ENCODE results near the gene GALNT1. TPM values are rescaled to one million over a fixed set of nuclear protein-coding genes. Genes with fewer than 3 reads are reported as not detected.

Gene GALNT1
- total RNA-seq, 1 donor: 82.9 TPM

DNA sequence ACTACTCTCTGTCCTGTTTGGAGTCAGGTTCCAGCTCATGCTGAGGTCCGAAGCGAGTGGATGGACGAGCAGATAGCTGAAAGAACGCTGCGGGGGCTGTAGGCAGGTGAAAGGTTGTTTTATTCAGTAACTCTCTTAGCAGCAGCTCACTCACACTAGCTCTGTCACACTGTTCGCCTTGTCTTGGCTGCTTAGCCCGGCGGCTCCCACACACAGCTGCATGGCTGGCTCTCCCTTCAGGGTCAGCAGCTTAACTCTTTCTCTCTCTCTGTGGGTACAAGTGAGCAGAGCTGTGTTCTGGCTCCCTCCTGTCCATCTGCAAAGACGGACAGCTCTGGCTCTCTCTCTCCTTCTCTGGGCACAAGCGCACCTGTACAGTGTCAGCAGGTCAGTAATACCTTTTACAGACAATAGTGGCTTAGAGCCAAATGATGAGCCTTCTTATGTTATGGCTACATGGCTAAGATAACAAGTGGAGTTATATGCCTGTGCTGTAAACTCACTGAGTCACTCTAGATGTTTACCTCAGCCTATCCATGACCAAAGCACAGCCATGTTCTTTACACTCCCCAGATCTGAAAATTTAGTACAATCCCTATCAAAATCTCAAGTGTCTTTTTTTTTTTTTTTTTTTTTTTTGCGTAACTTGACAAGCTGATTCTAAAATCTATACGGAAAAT is 149.3 kb downstream of the GALNT1 start:
- TF ChIP-seq, protein P1, sequence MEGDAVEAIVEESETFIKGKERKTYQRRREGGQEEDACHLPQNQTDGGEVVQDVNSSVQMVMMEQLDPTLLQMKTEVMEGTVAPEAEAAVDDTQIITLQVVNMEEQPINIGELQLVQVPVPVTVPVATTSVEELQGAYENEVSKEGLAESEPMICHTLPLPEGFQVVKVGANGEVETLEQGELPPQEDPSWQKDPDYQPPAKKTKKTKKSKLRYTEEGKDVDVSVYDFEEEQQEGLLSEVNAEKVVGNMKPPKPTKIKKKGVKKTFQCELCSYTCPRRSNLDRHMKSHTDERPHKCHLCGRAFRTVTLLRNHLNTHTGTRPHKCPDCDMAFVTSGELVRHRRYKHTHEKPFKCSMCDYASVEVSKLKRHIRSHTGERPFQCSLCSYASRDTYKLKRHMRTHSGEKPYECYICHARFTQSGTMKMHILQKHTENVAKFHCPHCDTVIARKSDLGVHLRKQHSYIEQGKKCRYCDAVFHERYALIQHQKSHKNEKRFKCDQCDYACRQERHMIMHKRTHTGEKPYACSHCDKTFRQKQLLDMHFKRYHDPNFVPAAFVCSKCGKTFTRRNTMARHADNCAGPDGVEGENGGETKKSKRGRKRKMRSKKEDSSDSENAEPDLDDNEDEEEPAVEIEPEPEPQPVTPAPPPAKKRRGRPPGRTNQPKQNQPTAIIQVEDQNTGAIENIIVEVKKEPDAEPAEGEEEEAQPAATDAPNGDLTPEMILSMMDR (IDR thresholded peaks at IDR 0.05; ENCODE audit: insufficient read depth, low read depth, low read length): no peak
- DNase-seq (ENCODE audit: low read depth): peak; percentile 60
- peak overlapping the region; percentile 36 for H3K4me3 ChIP-seq (ENCODE audit: low read depth, low read length)

DNA sequence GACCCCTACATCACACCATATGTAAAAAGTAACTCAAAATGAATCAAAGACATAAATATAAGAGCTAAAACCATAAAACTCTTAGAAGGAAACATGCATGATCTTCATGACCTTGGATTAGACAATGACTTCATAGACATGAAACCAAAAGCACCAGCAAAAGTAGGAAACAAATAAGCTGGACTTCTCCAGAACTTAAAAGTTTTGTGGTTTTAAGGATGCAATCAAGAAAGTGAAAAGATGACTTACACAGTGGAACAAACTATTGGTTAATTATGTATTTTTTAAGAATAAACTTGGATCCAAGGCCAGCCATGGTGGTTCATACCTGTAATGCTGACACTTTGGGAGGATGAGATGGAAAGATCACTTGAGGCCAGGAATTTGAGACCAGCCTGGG is 150.2 kb downstream of the GALNT1 start:
- DNase-seq (ENCODE audit: low read depth): no peak
- TF ChIP-seq, protein P1 (IDR thresholded peaks at IDR 0.05; ENCODE audit: insufficient read depth, low read depth, low read length): no peak
- no peak overlapping the region for H3K4me3 ChIP-seq (ENCODE audit: low read depth, low read length)

DNA sequence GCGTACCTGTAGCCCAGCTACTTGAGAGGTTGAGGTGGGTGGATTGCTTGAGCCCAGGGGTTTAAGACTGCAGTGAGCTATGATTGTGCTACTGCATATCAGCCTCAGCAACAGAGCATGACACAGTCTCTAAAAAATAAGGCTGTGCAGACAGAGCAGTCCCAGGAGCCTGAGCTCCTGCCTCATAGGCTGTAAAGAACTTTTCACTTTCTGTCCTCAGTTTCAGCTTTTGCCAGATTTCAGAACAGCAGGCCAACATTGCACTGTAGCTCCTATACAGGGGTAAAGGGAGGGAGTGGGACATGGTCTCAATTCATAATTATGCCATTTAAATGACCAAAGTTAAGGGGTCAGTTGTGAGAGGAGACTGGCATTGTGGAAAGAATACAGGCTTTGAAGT is 150.6 kb downstream of the GALNT1 start:
- TF ChIP-seq, protein P1 (IDR thresholded peaks at IDR 0.05; ENCODE audit: insufficient read depth, low read depth, low read length): no peak
- H3K4me3 ChIP-seq (ENCODE audit: low read depth, low read length): no peak overlapping the region

DNA sequence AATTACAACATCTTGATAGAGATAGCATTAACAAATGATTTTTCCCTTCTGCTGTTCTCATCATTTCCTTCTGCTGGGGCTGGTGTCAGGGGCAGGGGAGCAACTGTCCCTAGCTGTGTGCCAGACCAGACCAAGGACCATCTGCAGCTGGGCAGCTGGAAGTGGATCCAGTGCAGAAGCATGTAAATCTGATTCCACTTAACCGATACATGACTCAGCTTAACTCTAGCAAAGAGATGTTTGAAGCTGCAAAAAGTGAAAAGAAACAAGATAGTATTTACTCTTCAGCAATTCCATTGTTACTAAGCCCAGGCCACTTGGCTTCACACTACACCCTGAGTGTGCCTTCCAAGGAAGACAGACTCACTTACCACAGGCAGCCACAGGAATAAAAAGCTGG is 151.1 kb downstream of the GALNT1 start:
- peak; percentile 34 for DNase-seq (ENCODE audit: low read depth)
- TF ChIP-seq, protein P1 (IDR thresholded peaks at IDR 0.05; ENCODE audit: insufficient read depth, low read depth, low read length): no peak
- H3K4me3 ChIP-seq (ENCODE audit: low read depth, low read length): no peak overlapping the region

More for the DNA sequence above, 150.6 kb downstream of the GALNT1 start:
- DNase-seq (ENCODE audit: low read depth): no peak

DNA sequence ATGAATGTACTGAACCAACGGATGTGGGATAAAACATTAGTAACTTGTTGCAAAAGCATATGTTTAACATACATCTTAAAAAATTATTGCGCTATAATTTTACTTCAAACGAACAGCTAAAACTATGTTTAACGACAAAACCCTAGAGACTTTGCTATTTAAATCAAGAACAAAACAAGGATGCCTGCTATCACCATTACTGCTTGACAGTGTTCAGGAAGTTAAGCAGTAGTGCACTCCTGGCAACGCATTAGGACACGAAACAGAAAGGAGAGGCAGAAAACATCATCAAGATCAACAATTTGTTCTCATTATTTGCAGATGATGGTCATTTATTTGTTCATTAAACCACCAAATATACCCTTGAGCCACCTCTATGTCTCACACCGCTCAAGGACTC is 151.9 kb downstream of the GALNT1 start:
- no peak for DNase-seq (ENCODE audit: low read depth)
- TF ChIP-seq, protein P1 (IDR thresholded peaks at IDR 0.05; ENCODE audit: insufficient read depth, low read depth, low read length): no peak
- no peak overlapping the region for H3K4me3 ChIP-seq (ENCODE audit: low read depth, low read length)

DNA sequence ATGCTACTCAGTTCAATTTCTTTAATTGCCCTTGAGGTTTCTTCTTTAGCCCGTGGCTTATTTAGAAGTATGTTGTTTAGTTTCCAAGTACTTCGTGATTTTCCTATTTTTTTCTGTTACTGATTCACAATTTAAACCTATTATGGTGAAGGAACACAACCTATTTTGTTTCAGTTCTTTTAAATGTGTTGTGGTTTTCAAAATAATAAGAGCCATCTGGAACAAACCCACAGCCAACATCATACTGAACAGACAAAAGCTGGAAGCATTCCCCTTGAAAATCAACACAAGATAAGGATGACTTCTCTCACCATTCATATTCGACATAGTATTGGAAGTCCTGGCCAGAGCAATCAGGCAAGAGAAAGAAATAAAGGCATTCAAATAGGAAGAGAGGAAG is 155.2 kb downstream of the GALNT1 start:
- DNase-seq (ENCODE audit: low read depth): peak; percentile 11
- TF ChIP-seq, protein P1 (IDR thresholded peaks at IDR 0.05; ENCODE audit: insufficient read depth, low read depth, low read length): no peak
- no peak overlapping the region for H3K4me3 ChIP-seq (ENCODE audit: low read depth, low read length)

DNA sequence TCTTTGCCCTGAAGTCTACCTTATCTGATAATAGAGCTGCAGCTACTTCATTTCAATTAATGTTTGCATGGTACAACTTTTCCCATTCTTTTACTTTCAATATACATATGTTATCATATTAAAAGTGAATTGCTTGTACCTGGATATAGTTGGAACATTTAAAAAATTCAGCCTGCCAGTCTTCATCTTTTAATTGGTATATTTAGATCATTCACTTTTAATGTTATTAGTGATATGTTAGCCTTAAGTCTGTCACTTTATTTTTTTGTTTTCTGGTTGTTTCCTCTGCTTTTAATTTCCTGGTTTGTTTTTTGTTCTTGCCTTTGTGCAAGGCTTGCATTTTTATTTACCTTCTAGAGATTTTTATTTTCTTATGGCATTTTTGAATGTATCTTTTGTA is 158.2 kb downstream of the GALNT1 start:
- no peak for DNase-seq (ENCODE audit: low read depth)
- no peak overlapping the region for H3K4me3 ChIP-seq (ENCODE audit: low read depth, low read length)
- TF ChIP-seq, protein P1 (IDR thresholded peaks at IDR 0.05; ENCODE audit: insufficient read depth, low read depth, low read length): no peak
